HEK293 (cell line): ENCODE measurements around the gene PHF8.
A peak's percentile ranks its signal among the peaks of the same experiment; 100 is the strongest.

Experiments
- CTCF ChIA-PET: fragments of 350-600 bp; formaldehyde crosslinking; extraction: SDS; loops from one replicate; lab custom pipeline; 2021; ENCODE audit warnings: antibody characterized with exemption; lab: Yijun Ruan, JAX
- POLR2A ChIA-PET: fragments of 300-600 bp; formaldehyde crosslinking; extraction: SDS; loops from one replicate; lab custom pipeline; 2020; ENCODE audit warnings: antibody characterized with exemption, inconsistent platforms; lab: Yijun Ruan, JAX
- H3K27ac ChIP-seq: fragments of 200-500 bp; sonication (Bioruptor generic); 2 replicates; pipeline ENCODE4 v1.5.1; 2014; ENCODE audit warnings: low read depth, low read length, control low read depth, inconsistent platforms; ENCODE audit errors: extremely low read depth
- H3K36me3 ChIP-seq, 2 experiments: fragments of 200-500 bp in 1 of 2; sonication (Bioruptor generic) in 1 of 2; 1 replicate in 1 of 2; 2 replicates in 1 of 2; pipeline ENCODE4 v1.5.1; 2014 to 2017; ENCODE audit warnings: inconsistent platforms in 2 of 2, low read length in 2 of 2; ENCODE audit not compliant: control insufficient read depth in 2 of 2, insufficient read depth in 1 of 2
- H3K4me1 ChIP-seq: fragments of 200-500 bp; sonication (Bioruptor generic); 2 replicates; pipeline ENCODE4 v1.5.1; 2014; ENCODE audit warnings: mild to moderate bottlenecking, low read length, inconsistent platforms; ENCODE audit not compliant: control insufficient read depth, insufficient read depth
- H3K4me3 ChIP-seq: 2 replicates; pipeline ENCODE4 v1.5.1; 2011; ENCODE audit warnings: low read depth, mild to moderate bottlenecking, control low read depth, low read length, moderate library complexity
- H3K9me3 ChIP-seq: fragments of 200-500 bp; sonication (Bioruptor generic); 2 replicates; pipeline ENCODE4 v1.5.1; 2014; ENCODE audit warnings: low read depth, low read length, inconsistent platforms; ENCODE audit not compliant: control insufficient read depth, insufficient read depth
- BCL11B ChIP-seq: fragments of 450-650 bp; formaldehyde crosslinking; IDR thresholded peaks from 2 replicates; pipeline ENCODE4 v1.5.1; 2016; ENCODE audit warnings: low read depth, missing biosample characterization, missing genetic modification characterization
- INSM2 ChIP-seq: fragments of 450-650 bp; formaldehyde crosslinking; IDR thresholded peaks from 2 replicates; pipeline ENCODE4 v1.5.1; 2016; ENCODE audit warnings: missing biosample characterization, missing genetic modification characterization
- KLF10 ChIP-seq: fragments of 450-650 bp; IDR thresholded peaks from 2 replicates; pipeline ENCODE4 v1.5.1; 2018; ENCODE audit warnings: missing biosample characterization, mild to moderate bottlenecking, missing genetic modification characterization
- REPIN1 ChIP-seq: fragments of 450-650 bp; formaldehyde crosslinking; IDR thresholded peaks from 2 replicates; pipeline ENCODE4 v1.5.1; 2017; ENCODE audit warnings: missing biosample characterization, missing genetic modification characterization, low read depth
- SALL2 ChIP-seq: fragments of 450-650 bp; formaldehyde crosslinking; IDR thresholded peaks from 2 replicates; pipeline ENCODE4 v1.5.0; 2017; ENCODE audit warnings: missing biosample characterization, mild to moderate bottlenecking, missing genetic modification characterization, borderline replicate concordance
- YY2 ChIP-seq: fragments of 450-650 bp; formaldehyde crosslinking; IDR thresholded peaks from 2 replicates; pipeline ENCODE4 v1.5.1; 2016; ENCODE audit warnings: missing biosample characterization, missing genetic modification characterization
- ZBTB1 ChIP-seq: fragments of 450-650 bp; formaldehyde crosslinking; IDR thresholded peaks from 2 replicates; pipeline ENCODE4 v1.5.1; 2016; ENCODE audit warnings: missing biosample characterization, missing genetic modification characterization
- ZEB2 ChIP-seq: fragments of 450-650 bp; formaldehyde crosslinking; IDR thresholded peaks from 2 replicates; pipeline ENCODE4 v1.5.1; 2016; ENCODE audit warnings: missing biosample characterization, missing genetic modification characterization
- ZFP3 ChIP-seq: fragments of 450-650 bp; formaldehyde crosslinking; IDR thresholded peaks from 2 replicates; pipeline ENCODE4 v1.5.1; 2016; ENCODE audit warnings: low read depth, missing biosample characterization, missing genetic modification characterization
- ZFP41 ChIP-seq: fragments of 450-650 bp; formaldehyde crosslinking; IDR thresholded peaks from 2 replicates; pipeline ENCODE4 v1.5.1; 2016; ENCODE audit warnings: missing biosample characterization, missing genetic modification characterization, borderline replicate concordance
- ZNF132 ChIP-seq: fragments of 450-650 bp; formaldehyde crosslinking; IDR thresholded peaks from 2 replicates; pipeline ENCODE4 v1.5.1; 2017; ENCODE audit warnings: missing biosample characterization, missing genetic modification characterization, borderline replicate concordance
- ZNF169 ChIP-seq: fragments of 450-650 bp; formaldehyde crosslinking; IDR thresholded peaks from 2 replicates; pipeline ENCODE4 v1.5.1; 2016; ENCODE audit warnings: missing biosample characterization, missing genetic modification characterization
- ZNF184 ChIP-seq: fragments of 450-650 bp; IDR thresholded peaks from 2 replicates; pipeline ENCODE4 v1.5.1; 2018; ENCODE audit warnings: missing biosample characterization, mild to moderate bottlenecking, missing genetic modification characterization
- ZNF214 ChIP-seq: fragments of 450-650 bp; formaldehyde crosslinking; IDR thresholded peaks from 2 replicates; pipeline ENCODE4 v1.5.1; 2017; ENCODE audit warnings: missing biosample characterization, mild to moderate bottlenecking, missing genetic modification characterization, borderline replicate concordance
- ZNF221 ChIP-seq: fragments of 450-650 bp; formaldehyde crosslinking; IDR thresholded peaks from 2 replicates; pipeline ENCODE4 v1.5.1; 2017; ENCODE audit warnings: missing biosample characterization, missing genetic modification characterization, borderline replicate concordance
- ZNF248 ChIP-seq: fragments of 450-650 bp; formaldehyde crosslinking; IDR thresholded peaks from 2 replicates; pipeline ENCODE4 v1.5.1; 2017; ENCODE audit warnings: missing biosample characterization, missing genetic modification characterization
- ZNF391 ChIP-seq: fragments of 450-650 bp; formaldehyde crosslinking; IDR thresholded peaks from 2 replicates; pipeline ENCODE4 v1.5.1; 2016; ENCODE audit warnings: low read depth, missing biosample characterization, missing genetic modification characterization, borderline replicate concordance
- ZNF48 ChIP-seq: fragments of 450-650 bp; formaldehyde crosslinking; IDR thresholded peaks from 2 replicates; pipeline ENCODE4 v1.5.1; 2016; ENCODE audit warnings: missing biosample characterization, missing genetic modification characterization
- ZNF548 ChIP-seq: fragments of 450-650 bp; formaldehyde crosslinking; IDR thresholded peaks from 2 replicates; pipeline ENCODE4 v1.5.1; 2016; ENCODE audit warnings: missing biosample characterization, missing genetic modification characterization
- ZNF558 ChIP-seq: fragments of 450-650 bp; formaldehyde crosslinking; IDR thresholded peaks from 2 replicates; pipeline ENCODE4 v1.5.1; 2016; ENCODE audit warnings: missing biosample characterization, missing genetic modification characterization
- ZNF600 ChIP-seq: fragments of 450-650 bp; formaldehyde crosslinking; IDR thresholded peaks from 2 replicates; pipeline ENCODE4 v1.5.1; 2016; ENCODE audit warnings: missing biosample characterization, missing genetic modification characterization
- ZNF621 ChIP-seq: fragments of 450-650 bp; formaldehyde crosslinking; IDR thresholded peaks from 2 replicates; pipeline ENCODE4 v1.5.1; 2017; ENCODE audit warnings: missing biosample characterization, missing genetic modification characterization
- ZNF664 ChIP-seq: fragments of 450-650 bp; formaldehyde crosslinking; IDR thresholded peaks from 2 replicates; pipeline ENCODE4 v1.5.1; 2016; ENCODE audit warnings: missing biosample characterization, missing genetic modification characterization
- ZNF768 ChIP-seq: fragments of 450-650 bp; formaldehyde crosslinking; IDR thresholded peaks from 2 replicates; pipeline ENCODE4 v1.5.1; 2018; ENCODE audit warnings: missing biosample characterization, mild to moderate bottlenecking, missing genetic modification characterization
- ZNF776 ChIP-seq: fragments of 450-650 bp; formaldehyde crosslinking; IDR thresholded peaks from 2 replicates; pipeline ENCODE4 v1.5.0; 2017; ENCODE audit warnings: missing biosample characterization, missing genetic modification characterization, borderline replicate concordance
- ZNF830 ChIP-seq: fragments of 450-650 bp; IDR thresholded peaks from 2 replicates; pipeline ENCODE4 v1.5.0; 2018; ENCODE audit warnings: missing biosample characterization, missing genetic modification characterization, low read depth, mild to moderate bottlenecking, moderate library complexity
- TF ChIP-seq, protein P1 (sequence below): fragments of 450-650 bp; formaldehyde crosslinking; conservative IDR thresholded peaks from 2 replicates; pipeline ENCODE4 v1.5.1; 2016; ENCODE audit warnings: low read depth, missing biosample characterization, missing genetic modification characterization
- TF ChIP-seq, protein P2 (sequence below): fragments of 450-650 bp; formaldehyde crosslinking; IDR thresholded peaks from 2 replicates; pipeline ENCODE4 v1.5.1; 2016; ENCODE audit warnings: missing biosample characterization, missing genetic modification characterization
- TF ChIP-seq, protein P3 (sequence below): fragments of 450-650 bp; formaldehyde crosslinking; IDR thresholded peaks from 2 replicates; pipeline ENCODE4 v1.5.1; 2016; ENCODE audit warnings: missing biosample characterization, missing genetic modification characterization

PHF8 gene

GRCh38 chrX:54044126-54044876, at the start of gene PHF8:
Gene PHF8 (minus strand): TSS chrX:54044473. CDS start chrX:54042728, 1,745 bp downstream.
- no peaks in the 10 kb centered on the region for H3K4me1 ChIP-seq
- ChIA-PET POLR2A (interaction anchor here (0.8 to 3.6 kb wide), 8 partner anchors 15 to 956 kb away, joined by 3 to 36 read pairs (median 5); partner anchors contain the start of genes APEX2, FAM120C, RIBC1 and SMC1A), CTCF (interaction anchor here (0.6 to 1.5 kb wide), 2 partner anchors 342 to 396 kb away, joined by 3 to 4 read pairs; partner anchors contain the start of gene TSR2)
- no peaks in the 10 kb centered on the region; the same call in 1 of the 2 replicates for H3K9me3 ChIP-seq
- H3K4me3 ChIP-seq, result peak within 1 kb of the TSS; percentile 74
- peaks cover 23 to 29% of the 10 kb centered on the region in 2 experiments for H3K36me3 ChIP-seq
- peak within 1 kb of the TSS; percentile 98 for H3K27ac ChIP-seq
- TF ChIP-seq ZNF830 (tag by site-specific recombination) (no peak), ZNF169 (no peak), ZNF132 (tag by site-specific recombination) (no peak), ZNF391 (tag by site-specific recombination) (peak; percentile 49; the same call in 1 of the 2 replicates), ZNF548 (tag by site-specific recombination) (no peak), ZNF600 (tag by site-specific recombination) (peak; percentile 72), ZNF214 (tag by site-specific recombination) (no peak), ZFP41 (tag by site-specific recombination) (no peak), YY2 (tag by site-specific recombination) (peak; percentile 96), ZEB2 (tag by site-specific recombination) (peak; percentile 92), ZFP3 (tag by site-specific recombination) (no peak; the same call in 1 of the 2 replicates), BCL11B (tag by site-specific recombination) (no peak), ZNF48 (tag by site-specific recombination) (no peak), ZBTB1 (tag by site-specific recombination) (no peak), ZNF768 (no peak), SALL2 (tag by site-specific recombination) (no peak), ZNF776 (no peak), REPIN1 (tag by site-specific recombination) (0 out of 2 replicates have a peak, but pooled peaks have one; percentile 61), ZNF221 (no peak), ZNF184 (tag by site-specific recombination) (no peak), ZNF558 (tag by site-specific recombination) (no peak), ZNF664 (tag by site-specific recombination) (peak; percentile 39; the same call in 1 of the 2 replicates), ZNF621 (tag by site-specific recombination) (no peak), KLF10 (tag by site-specific recombination) (peak; percentile 34; the same call in 1 of the 2 replicates), INSM2 (tag by site-specific recombination) (peak; percentile 79), ZNF248 (tag by site-specific recombination) (no peak)
- TF ChIP-seq, protein P1, sequence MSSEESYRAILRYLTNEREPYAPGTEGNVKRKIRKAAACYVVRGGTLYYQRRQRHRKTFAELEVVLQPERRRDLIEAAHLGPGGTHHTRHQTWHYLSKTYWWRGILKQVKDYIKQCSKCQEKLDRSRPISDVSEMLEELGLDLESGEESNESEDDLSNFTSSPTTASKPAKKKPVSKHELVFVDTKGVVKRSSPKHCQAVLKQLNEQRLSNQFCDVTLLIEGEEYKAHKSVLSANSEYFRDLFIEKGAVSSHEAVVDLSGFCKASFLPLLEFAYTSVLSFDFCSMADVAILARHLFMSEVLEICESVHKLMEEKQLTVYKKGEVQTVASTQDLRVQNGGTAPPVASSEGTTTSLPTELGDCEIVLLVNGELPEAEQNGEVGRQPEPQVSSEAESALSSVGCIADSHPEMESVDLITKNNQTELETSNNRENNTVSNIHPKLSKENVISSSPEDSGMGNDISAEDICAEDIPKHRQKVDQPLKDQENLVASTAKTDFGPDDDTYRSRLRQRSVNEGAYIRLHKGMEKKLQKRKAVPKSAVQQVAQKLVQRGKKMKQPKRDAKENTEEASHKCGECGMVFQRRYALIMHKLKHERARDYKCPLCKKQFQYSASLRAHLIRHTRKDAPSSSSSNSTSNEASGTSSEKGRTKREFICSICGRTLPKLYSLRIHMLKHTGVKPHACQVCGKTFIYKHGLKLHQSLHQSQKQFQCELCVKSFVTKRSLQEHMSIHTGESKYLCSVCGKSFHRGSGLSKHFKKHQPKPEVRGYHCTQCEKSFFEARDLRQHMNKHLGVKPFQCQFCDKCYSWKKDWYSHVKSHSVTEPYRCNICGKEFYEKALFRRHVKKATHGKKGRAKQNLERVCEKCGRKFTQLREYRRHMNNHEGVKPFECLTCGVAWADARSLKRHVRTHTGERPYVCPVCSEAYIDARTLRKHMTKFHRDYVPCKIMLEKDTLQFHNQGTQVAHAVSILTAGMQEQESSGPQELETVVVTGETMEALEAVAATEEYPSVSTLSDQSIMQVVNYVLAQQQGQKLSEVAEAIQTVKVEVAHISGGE, result peak; percentile 65; the same call in 1 of the 2 replicates
- TF ChIP-seq, protein P2, sequence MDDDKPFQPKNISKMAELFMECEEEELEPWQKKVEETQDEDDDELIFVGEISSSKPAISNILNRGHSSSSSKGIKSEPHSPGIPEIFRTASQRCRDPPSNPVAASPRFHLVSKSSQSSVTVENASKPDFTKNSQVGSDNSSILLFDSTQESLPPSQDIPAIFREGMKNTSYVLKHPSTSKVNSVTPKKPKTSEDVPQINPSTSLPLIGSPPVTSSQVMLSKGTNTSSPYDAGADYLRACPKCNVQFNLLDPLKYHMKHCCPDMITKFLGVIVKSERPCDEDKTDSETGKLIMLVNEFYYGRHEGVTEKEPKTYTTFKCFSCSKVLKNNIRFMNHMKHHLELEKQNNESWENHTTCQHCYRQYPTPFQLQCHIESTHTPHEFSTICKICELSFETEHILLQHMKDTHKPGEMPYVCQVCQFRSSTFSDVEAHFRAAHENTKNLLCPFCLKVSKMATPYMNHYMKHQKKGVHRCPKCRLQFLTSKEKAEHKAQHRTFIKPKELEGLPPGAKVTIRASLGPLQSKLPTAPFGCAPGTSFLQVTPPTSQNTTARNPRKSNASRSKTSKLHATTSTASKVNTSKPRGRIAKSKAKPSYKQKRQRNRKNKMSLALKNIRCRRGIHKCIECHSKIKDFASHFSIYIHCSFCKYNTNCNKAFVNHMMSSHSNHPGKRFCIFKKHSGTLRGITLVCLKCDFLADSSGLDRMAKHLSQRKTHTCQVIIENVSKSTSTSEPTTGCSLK, result no peak
- TF ChIP-seq, protein P3, sequence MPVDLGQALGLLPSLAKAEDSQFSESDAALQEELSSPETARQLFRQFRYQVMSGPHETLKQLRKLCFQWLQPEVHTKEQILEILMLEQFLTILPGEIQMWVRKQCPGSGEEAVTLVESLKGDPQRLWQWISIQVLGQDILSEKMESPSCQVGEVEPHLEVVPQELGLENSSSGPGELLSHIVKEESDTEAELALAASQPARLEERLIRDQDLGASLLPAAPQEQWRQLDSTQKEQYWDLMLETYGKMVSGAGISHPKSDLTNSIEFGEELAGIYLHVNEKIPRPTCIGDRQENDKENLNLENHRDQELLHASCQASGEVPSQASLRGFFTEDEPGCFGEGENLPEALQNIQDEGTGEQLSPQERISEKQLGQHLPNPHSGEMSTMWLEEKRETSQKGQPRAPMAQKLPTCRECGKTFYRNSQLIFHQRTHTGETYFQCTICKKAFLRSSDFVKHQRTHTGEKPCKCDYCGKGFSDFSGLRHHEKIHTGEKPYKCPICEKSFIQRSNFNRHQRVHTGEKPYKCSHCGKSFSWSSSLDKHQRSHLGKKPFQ (tag by site-specific recombination), result no peak
